ENCODE measurements around the gene IL2RG.

Gene IL2RG

GRCh38 chrX:71128166-71128833, 16.9 kb upstream of the IL2RG start:
- Mint-ChIP-seq H3K4me1 (ENCODE audit: low read depth) (peaks cover 22% of the 10 kb centered on the region), H3K4me3 (no peak overlapping the region), H3K36me3 (ENCODE audit: low read depth) (peaks cover 50% of the 10 kb centered on the region), H3K9me3 (no peaks in the 10 kb centered on the region), H3K27me3 (ENCODE audit: low read depth) (no peaks in the 10 kb centered on the region), H3K27ac (peak overlapping the region; percentile 45)

- Mint-ChIP-seq H3K4me3 (peak overlapping the region; percentile 79), H3K9me3 (no peaks in the 10 kb centered on the region), H3K27me3 (ENCODE audit: low read depth) (no peaks in the 10 kb centered on the region), H3K4me1 (ENCODE audit: low read depth) (peaks cover 19% of the 10 kb centered on the region), H3K36me3 (ENCODE audit: low read depth) (peaks cover 19% of the 10 kb centered on the region), H3K27ac (peak overlapping the region; percentile 87)
These were observed 7.7 kb upstream of the IL2RG start for GRCh38 chrX:71118985-71119535.

- H3K4me1 Mint-ChIP-seq (ENCODE audit: low read depth): peaks cover 21% of the 10 kb centered on the region
- peaks cover 15% of the 10 kb centered on the region for H3K36me3 Mint-ChIP-seq (ENCODE audit: low read depth)
- no peaks in the 10 kb centered on the region for H3K27me3 Mint-ChIP-seq (ENCODE audit: low read depth)
- peak within 1 kb of the TSS; percentile 79 for H3K4me3 Mint-ChIP-seq
- H3K27ac Mint-ChIP-seq: peak within 1 kb of the TSS; percentile 87
- H3K9me3 Mint-ChIP-seq: no peaks in the 10 kb centered on the region
These were observed 6.9 kb upstream of the IL2RG start, which contains the start of gene MED12 for GRCh38 chrX:71118032-71118984. TSS of gene MED12 (plus strand) at chrX:71118596. CDS start at chrX:71118755, 159 bp downstream.

- Mint-ChIP-seq H3K36me3 (ENCODE audit: low read depth) (peaks cover 10% of the 10 kb centered on the region), H3K4me1 (ENCODE audit: low read depth) (peaks cover 22% of the 10 kb centered on the region), H3K9me3 (no peaks in the 10 kb centered on the region), H3K4me3 (peak overlapping the region; percentile 34), H3K27ac (peak overlapping the region; percentile 36), H3K27me3 (ENCODE audit: low read depth) (no peaks in the 10 kb centered on the region)
These were observed 6.0 kb upstream of the IL2RG start for GRCh38 chrX:71117358-71117757.

- Mint-ChIP-seq H3K9me3 (no peaks in the 10 kb centered on the region), H3K4me1 (ENCODE audit: low read depth) (peaks cover 33% of the 10 kb centered on the region), H3K4me3 (peak overlapping the region; percentile 100), H3K36me3 (ENCODE audit: low read depth) (peaks cover 45% of the 10 kb centered on the region), H3K27ac (peak overlapping the region; percentile 96), H3K27me3 (ENCODE audit: low read depth) (no peaks in the 10 kb centered on the region)
These were observed 599 bp upstream of the IL2RG start for GRCh38 chrX:71111921-71112431.

- Mint-ChIP-seq H3K27ac (peak overlapping the region; percentile 89), H3K36me3 (ENCODE audit: low read depth) (peaks cover 62% of the 10 kb centered on the region), H3K9me3 (no peaks in the 10 kb centered on the region), H3K27me3 (ENCODE audit: low read depth) (no peaks in the 10 kb centered on the region), H3K4me3 (peak overlapping the region; percentile 100), H3K4me1 (ENCODE audit: low read depth) (peaks cover 52% of the 10 kb centered on the region)
These were observed 2.3 kb downstream of the IL2RG start for GRCh38 chrX:71109051-71109450.

- Mint-ChIP-seq H3K9me3 (no peaks in the 10 kb centered on the region), H3K36me3 (ENCODE audit: low read depth) (peaks cover 65% of the 10 kb centered on the region), H3K4me1 (ENCODE audit: low read depth) (peaks cover 57% of the 10 kb centered on the region), H3K27ac (peak overlapping the region; percentile 89), H3K4me3 (peak overlapping the region; percentile 100), H3K27me3 (ENCODE audit: low read depth) (no peaks in the 10 kb centered on the region)
These were observed 3.5 kb downstream of the IL2RG start for GRCh38 chrX:71107762-71108360.

- H3K27me3 Mint-ChIP-seq (ENCODE audit: low read depth): no peaks in the 10 kb centered on the region
- H3K9me3 Mint-ChIP-seq: no peaks in the 10 kb centered on the region
- H3K4me1 Mint-ChIP-seq (ENCODE audit: low read depth): peaks cover 58% of the 10 kb centered on the region
- peak overlapping the region; percentile 100 for H3K4me3 Mint-ChIP-seq
- H3K36me3 Mint-ChIP-seq (ENCODE audit: low read depth): peaks cover 65% of the 10 kb centered on the region
- peak overlapping the region; percentile 89 for H3K27ac Mint-ChIP-seq
These were observed 4.1 kb downstream of the IL2RG start for GRCh38 chrX:71107245-71107644.

- Mint-ChIP-seq H3K4me1 (ENCODE audit: low read depth) (peaks cover 60% of the 10 kb centered on the region), H3K36me3 (ENCODE audit: low read depth) (peaks cover 65% of the 10 kb centered on the region), H3K9me3 (no peaks in the 10 kb centered on the region), H3K27ac (peak within 1 kb of the TSS; percentile 89), H3K4me3 (peak within 1 kb of the TSS; percentile 100), H3K27me3 (ENCODE audit: low read depth) (no peaks in the 10 kb centered on the region)
These were observed 5.0 kb downstream of the IL2RG start, which contains the start of gene CXorf65 for GRCh38 chrX:71106427-71106826. TSS of gene CXorf65 (minus strand) at chrX:71106740. CDS start at chrX:71106556, 184 bp downstream.

- peaks cover 64% of the 10 kb centered on the region for H3K4me1 Mint-ChIP-seq (ENCODE audit: low read depth)
- no peaks in the 10 kb centered on the region for H3K9me3 Mint-ChIP-seq
- peak overlapping the region; percentile 84 for H3K27ac Mint-ChIP-seq
- H3K36me3 Mint-ChIP-seq (ENCODE audit: low read depth): peaks cover 57% of the 10 kb centered on the region
- no peaks in the 10 kb centered on the region for H3K27me3 Mint-ChIP-seq (ENCODE audit: low read depth)
- H3K4me3 Mint-ChIP-seq: peak overlapping the region; percentile 61
These were observed 5.7 kb downstream of the IL2RG start for GRCh38 chrX:71105628-71106027.

GRCh38 chrX:71103110-71103983, 8.0 kb downstream of the IL2RG start:
- Mint-ChIP-seq H3K4me3 (peak overlapping the region; percentile 85), H3K36me3 (ENCODE audit: low read depth) (peaks cover 34% of the 10 kb centered on the region), H3K4me1 (ENCODE audit: low read depth) (peaks cover 66% of the 10 kb centered on the region), H3K27me3 (ENCODE audit: low read depth) (no peaks in the 10 kb centered on the region), H3K9me3 (no peaks in the 10 kb centered on the region), H3K27ac (peak overlapping the region; percentile 94)

- Mint-ChIP-seq H3K4me1 (ENCODE audit: low read depth) (peaks cover 60% of the 10 kb centered on the region), H3K9me3 (no peaks in the 10 kb centered on the region), H3K27ac (peak overlapping the region; percentile 94), H3K27me3 (ENCODE audit: low read depth) (no peaks in the 10 kb centered on the region), H3K4me3 (no peak overlapping the region), H3K36me3 (ENCODE audit: low read depth) (peaks cover 23% of the 10 kb centered on the region)
These were observed 9.1 kb downstream of the IL2RG start for GRCh38 chrX:71102292-71102691.

Data from T-helper 1 cell treated with Interleukin-12 subunit alpha and Interleukin-12 subunit beta and Interleukin-4 antibody, amounts not matched to agents 30 μg/mL and 1 μg/mL, for 36 hours (primary cell).